ENCODE data around the gene MMP15.

Gene MMP15

DNA sequence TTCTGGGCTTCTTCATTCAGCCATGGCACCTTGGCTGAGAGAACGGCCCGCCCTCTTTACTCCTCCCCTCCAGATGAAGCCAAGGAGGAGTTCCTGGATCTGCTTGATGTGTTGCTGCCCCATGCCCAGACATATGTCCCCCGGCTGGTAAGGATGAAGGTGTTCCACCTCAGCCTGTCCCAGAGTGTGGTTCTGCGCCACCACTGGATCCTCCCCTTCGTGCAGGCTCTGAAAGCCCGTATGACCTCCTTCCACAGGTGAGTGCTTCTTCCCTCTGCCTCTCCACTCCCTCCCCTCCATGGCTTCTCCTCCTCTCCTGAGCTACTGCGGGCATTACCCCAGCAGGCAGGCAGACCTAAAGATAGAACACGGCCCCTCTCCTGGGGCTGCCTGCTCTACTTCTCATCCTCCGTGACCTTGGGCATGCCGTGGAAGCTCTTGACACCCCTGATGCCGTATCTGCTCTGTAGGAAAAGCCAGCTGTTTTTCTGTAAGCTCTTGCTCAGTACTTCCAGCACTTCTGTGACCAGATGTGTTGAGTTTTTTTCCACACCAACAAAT lies 15.6 kb upstream of the MMP15 start:
- no peak overlapping the region for H3K4me3 ChIP-seq (ENCODE audit: low read depth, low read length)
- TF ChIP-seq, protein P1, sequence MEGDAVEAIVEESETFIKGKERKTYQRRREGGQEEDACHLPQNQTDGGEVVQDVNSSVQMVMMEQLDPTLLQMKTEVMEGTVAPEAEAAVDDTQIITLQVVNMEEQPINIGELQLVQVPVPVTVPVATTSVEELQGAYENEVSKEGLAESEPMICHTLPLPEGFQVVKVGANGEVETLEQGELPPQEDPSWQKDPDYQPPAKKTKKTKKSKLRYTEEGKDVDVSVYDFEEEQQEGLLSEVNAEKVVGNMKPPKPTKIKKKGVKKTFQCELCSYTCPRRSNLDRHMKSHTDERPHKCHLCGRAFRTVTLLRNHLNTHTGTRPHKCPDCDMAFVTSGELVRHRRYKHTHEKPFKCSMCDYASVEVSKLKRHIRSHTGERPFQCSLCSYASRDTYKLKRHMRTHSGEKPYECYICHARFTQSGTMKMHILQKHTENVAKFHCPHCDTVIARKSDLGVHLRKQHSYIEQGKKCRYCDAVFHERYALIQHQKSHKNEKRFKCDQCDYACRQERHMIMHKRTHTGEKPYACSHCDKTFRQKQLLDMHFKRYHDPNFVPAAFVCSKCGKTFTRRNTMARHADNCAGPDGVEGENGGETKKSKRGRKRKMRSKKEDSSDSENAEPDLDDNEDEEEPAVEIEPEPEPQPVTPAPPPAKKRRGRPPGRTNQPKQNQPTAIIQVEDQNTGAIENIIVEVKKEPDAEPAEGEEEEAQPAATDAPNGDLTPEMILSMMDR (IDR thresholded peaks at IDR 0.05; ENCODE audit: control insufficient read depth, extremely low read depth, insufficient read depth), result no peak
- no peak for DNase-seq (ENCODE audit: low read depth)

DNA sequence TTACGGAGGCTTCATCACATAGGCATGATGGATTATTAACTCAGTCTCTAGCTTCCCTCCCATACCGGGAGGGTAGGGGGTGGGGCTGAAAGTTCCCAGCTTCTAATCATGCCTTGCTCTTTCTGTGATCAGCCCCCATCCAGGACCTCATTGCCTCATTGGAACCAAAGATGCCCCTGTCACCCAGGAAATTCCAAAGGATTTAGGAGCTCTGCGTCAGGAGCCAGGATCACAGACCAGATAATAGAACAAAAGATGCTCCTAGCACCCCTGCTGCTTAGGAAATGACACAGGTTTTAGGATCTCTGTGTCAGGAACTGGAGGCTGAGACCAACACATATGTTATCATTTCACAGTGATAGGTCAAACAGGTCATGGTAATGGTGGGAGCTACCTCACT lies 14.7 kb upstream of the MMP15 start:
- DNase-seq (ENCODE audit: low read depth), result no peak
- TF ChIP-seq, protein P1 (IDR thresholded peaks at IDR 0.05; ENCODE audit: control insufficient read depth, extremely low read depth, insufficient read depth), result no peak
- no peak overlapping the region for H3K4me3 ChIP-seq (ENCODE audit: low read depth, low read length)

DNA sequence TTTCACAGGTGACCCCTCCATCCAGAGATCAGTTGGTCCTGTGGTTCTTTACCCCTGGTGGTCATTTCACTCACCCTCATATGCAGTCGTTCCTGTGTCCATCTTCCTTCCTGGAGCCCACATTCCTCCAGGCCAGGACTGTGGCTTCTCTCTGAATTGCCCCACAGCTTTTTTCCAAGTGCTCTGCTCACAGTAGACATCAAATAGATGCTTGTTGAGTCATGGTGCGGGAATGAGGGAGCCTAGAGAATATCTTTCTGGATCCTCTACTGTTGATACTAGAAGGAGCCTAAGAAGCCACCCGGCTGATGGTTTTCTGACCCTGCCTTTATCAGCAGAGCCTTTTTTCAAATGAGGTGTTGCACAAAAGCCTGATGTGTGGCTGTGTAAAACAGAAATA lies 13.9 kb upstream of the MMP15 start:
- DNase-seq (ENCODE audit: low read depth), result no peak
- TF ChIP-seq, protein P1 (IDR thresholded peaks at IDR 0.05; ENCODE audit: control insufficient read depth, extremely low read depth, insufficient read depth), result no peak
- H3K4me3 ChIP-seq (ENCODE audit: low read depth, low read length), result no peak overlapping the region

DNA sequence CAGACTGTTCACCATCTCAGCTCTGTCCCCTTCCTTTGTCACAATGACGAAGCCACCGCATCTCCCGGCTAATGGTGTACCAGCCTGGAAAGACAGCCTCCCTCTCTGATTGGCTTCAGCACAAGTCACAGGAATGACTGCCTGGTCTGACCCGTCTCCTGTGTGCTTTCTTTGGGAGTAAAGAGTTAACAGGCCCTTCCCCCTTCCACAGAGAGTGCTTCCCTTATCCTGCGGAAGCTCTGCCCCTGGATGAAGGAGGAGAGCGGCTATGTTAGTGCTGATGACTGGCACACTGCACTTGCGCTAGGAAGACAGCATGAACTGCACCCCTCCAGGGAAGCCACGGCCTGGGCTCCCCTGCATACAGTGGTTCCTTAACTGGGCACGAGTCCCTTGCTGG lies 13.1 kb upstream of the MMP15 start:
- TF ChIP-seq, protein P1 (IDR thresholded peaks at IDR 0.05; ENCODE audit: control insufficient read depth, extremely low read depth, insufficient read depth), result no peak
- DNase-seq (ENCODE audit: low read depth), result no peak
- H3K4me3 ChIP-seq (ENCODE audit: low read depth, low read length), result no peak overlapping the region

DNA sequence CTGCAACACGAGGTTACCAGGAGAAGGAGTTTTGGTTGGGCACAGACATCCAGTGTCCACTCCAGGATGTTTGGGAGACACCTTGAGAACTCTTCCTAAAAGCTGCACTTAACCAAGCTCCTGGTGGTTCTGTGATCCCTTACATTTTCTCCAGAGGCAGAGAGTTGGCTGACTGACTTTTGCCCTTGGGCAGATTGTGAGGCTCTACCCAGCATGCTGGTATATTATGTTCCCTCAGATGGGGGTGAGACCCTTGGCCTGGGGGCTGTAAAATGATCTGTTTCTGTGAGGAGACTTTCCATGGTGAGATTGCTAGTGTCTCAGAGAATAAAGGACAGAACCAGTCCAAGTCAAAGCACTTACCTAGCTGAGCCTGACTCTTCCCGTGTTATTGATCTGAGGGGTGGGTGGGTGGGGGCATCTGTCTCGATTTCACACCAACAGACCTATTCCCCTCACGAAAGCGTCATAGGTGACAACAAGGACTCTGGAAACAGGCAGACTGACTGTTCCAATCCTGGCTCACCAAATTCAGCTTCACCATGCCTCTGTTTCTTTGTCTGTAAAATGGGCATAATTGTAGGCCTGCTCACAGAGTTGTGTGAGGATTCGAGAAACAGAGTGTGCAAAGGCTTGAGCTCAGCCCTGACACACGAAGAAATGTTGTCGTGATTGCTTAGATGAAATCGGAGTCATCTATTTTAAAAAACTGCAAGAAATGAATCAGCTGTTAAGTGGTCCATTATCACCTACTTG lies 12.2 kb upstream of the MMP15 start:
- DNase-seq (ENCODE audit: low read depth), result no peak
- TF ChIP-seq, protein P1 (IDR thresholded peaks at IDR 0.05; ENCODE audit: control insufficient read depth, extremely low read depth, insufficient read depth), result no peak
- no peak overlapping the region for H3K4me3 ChIP-seq (ENCODE audit: low read depth, low read length)

DNA sequence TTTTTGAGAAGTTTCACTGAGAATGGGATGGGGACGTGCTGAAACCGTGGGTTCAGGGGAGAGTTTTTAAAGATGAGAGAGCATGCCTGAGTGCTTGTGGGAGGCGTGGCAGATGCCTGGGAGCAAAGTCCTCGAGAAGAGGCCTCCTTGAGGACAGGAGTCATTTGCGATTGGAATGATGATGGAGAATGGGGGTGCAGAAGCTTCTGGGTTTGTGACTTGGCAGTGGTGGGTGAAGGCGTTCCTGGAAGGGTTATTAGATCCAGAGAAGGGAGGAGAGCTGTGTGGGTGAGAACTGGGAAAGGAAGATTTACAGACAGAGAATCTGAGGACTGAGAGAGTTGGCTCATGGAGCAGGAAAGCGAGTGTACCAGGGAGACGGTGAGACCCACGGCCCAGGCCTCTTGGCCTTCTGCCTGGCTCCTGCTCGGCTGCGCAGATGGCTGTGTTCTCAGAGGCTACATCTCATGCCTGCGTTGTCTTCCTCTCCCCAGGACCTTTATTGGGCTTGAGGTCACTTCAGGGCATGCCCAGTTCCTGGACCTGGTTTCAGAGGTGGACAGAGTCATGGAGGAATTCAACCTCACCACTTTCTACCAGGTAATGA lies 8.6 kb upstream of the MMP15 start:
- TF ChIP-seq, protein P1 (IDR thresholded peaks at IDR 0.05; ENCODE audit: control insufficient read depth, extremely low read depth, insufficient read depth), result no peak
- no peak for DNase-seq (ENCODE audit: low read depth)
- no peak overlapping the region for H3K4me3 ChIP-seq (ENCODE audit: low read depth, low read length)
